Measurements from ENCODE around the gene CHAT.

- TF ChIP-seq CTCF (conservative IDR thresholded peaks at IDR 0.05) (no peak), EZH2 (IDR thresholded peaks at IDR 0.05; ENCODE audit: low read depth) (no peak)
Observed at GRCh38 chr10:49613882-49614241, at the start of gene CHAT.
